Ishikawa (cell line): Measurements from ENCODE around the gene PTPN12.

Experiments used
- CEBPB ChIP-seq: IDR thresholded peaks from 2 replicates; pipeline ENCODE4 v1.6.1; 2012
- CREB1 ChIP-seq: IDR thresholded peaks from 2 replicates; pipeline ENCODE4 v1.6.1; 2012; ENCODE audit warnings: low read depth
- EP300 ChIP-seq: IDR thresholded peaks from 2 replicates; pipeline ENCODE4 v1.6.1; 2012; ENCODE audit warnings: borderline replicate concordance
- YY1 ChIP-seq: IDR thresholded peaks from 2 replicates; pipeline ENCODE4 v1.6.1; 2012; ENCODE audit warnings: low read depth

GRCh38 chr7:77649716-77650349 is 112.7 kb downstream of the PTPN12 start:
- TF ChIP-seq CEBPB (no peak), EP300 (no peak), CREB1 (no peak), YY1 (no peak)
